RPMI7951 (cell line): ENCODE measurements around the gene CERS2. TPM values are rescaled to one million over a fixed set of nuclear protein-coding genes. Genes with fewer than 3 reads are reported as not detected.

Experiments
- total RNA-seq: library from RNA; depleted of rRNA; stranded (reverse); fragments of >200 nt; shearing (Covaris generic); gene quantifications from 2 replicates; pipeline ENCODE4 v1.2.3, GENCODE V29; 2014; rRNA removed

CERS2 gene
- total RNA-seq, 1 experiment from 2014 or later, result 122 TPM

Other genes starting within 250 kb of the CERS2 start
- gene CTSS, start 209.1 kb downstream of the CERS2 start, total RNA-seq, result 39.2 and 40.1 TPM in 2 replicates
- 70.5 and 75.1 TPM in 2 replicates for gene CTSK, start 166.6 kb downstream of the CERS2 start, total RNA-seq
- 12.8 and 16.8 TPM in 2 replicates for gene ARNT, start 98.2 kb downstream of the CERS2 start, total RNA-seq
- gene CTXND2, start 87.7 kb downstream of the CERS2 start, total RNA-seq, result not detected in 2 replicates
- 21.0 and 26.9 TPM in 2 replicates for gene SETDB1, start 48.5 kb downstream of the CERS2 start, total RNA-seq
- gene ANXA9, start 7.5 kb upstream of the CERS2 start, total RNA-seq, result 0.20 TPM in 1 of 2 replicates, not detected in the other
- 7.7 and 10.3 TPM in 2 replicates for gene MINDY1, start 32.1 kb upstream of the CERS2 start, total RNA-seq
- gene PRUNE1, start 33.6 kb upstream of the CERS2 start, total RNA-seq, result 10.5 and 10.8 TPM in 2 replicates
- 0.48 TPM in 1 of 2 replicates, not detected in the other for gene BNIPL, start 61.8 kb upstream of the CERS2 start, total RNA-seq
- gene C1orf56, start 72.9 kb upstream of the CERS2 start, total RNA-seq, result 3.0 and 3.2 TPM in 2 replicates
- gene CDC42SE1, start 84.8 kb upstream of the CERS2 start, total RNA-seq, result 54.9 and 60.2 TPM in 2 replicates
- gene MLLT11, start 85.6 kb upstream of the CERS2 start, total RNA-seq, result 16.8 and 20.5 TPM in 2 replicates
- gene GABPB2, start 95.9 kb upstream of the CERS2 start, total RNA-seq, result 6.3 and 6.7 TPM in 2 replicates
- 0.48 and 0.78 TPM in 2 replicates for gene SEMA6C, start 171.8 kb upstream of the CERS2 start, total RNA-seq
- not detected in 2 replicates for gene TNFAIP8L2, start 181.8 kb upstream of the CERS2 start, total RNA-seq
- gene LYSMD1, start 191.1 kb upstream of the CERS2 start, total RNA-seq, result 7.4 and 8.2 TPM in 2 replicates
- gene SCNM1, start 191.3 kb upstream of the CERS2 start, total RNA-seq, result 47.4 and 58.5 TPM in 2 replicates
- gene TMOD4, start 201.1 kb upstream of the CERS2 start, total RNA-seq, result 0.36 TPM in 1 of 2 replicates, not detected in the other
- gene VPS72, start 215.4 kb upstream of the CERS2 start, total RNA-seq, result 54.0 and 63.8 TPM in 2 replicates
- gene PIP5K1A, start 223.7 kb upstream of the CERS2 start, total RNA-seq, result 27.4 and 39.5 TPM in 2 replicates